ENCODE data around the gene SPIB.
"Not testable (repeated sequence)": the region's sequence is repeated elsewhere in the genome, so short reads cannot be mapped to it uniquely, and the experiment has no call there.

The SPIB gene

GRCh38 chr19:50390952-50391351, 27.8 kb upstream of the SPIB start:
- DNase-seq (ENCODE audit: low read depth in 3 of 3), result not testable (repeated sequence)

- no peak for DNase-seq (ENCODE audit: low read depth in 3 of 3)
Measured at GRCh38 chr19:50392759-50393158, 26.0 kb upstream of the SPIB start.

GRCh38 chr19:50393589-50393988, 25.1 kb upstream of the SPIB start:
- no peak for DNase-seq (ENCODE audit: low read depth in 3 of 3)

GRCh38 chr19:50394017-50394416, 24.7 kb upstream of the SPIB start:
- no peak for DNase-seq (ENCODE audit: low read depth in 3 of 3)

GRCh38 chr19:50398675-50399367, 19.9 kb upstream of the SPIB start:
- DNase-seq (ENCODE audit: low read depth in 3 of 3), result no peak

GRCh38 chr19:50399368-50399745, 19.4 kb upstream of the SPIB start:
- DNase-seq (ENCODE audit: low read depth in 3 of 3), result no peak

- no peak for DNase-seq (ENCODE audit: low read depth in 3 of 3)
Measured at GRCh38 chr19:50401605-50402450, 16.9 kb upstream of the SPIB start.

GRCh38 chr19:50402544-50403301, 16.0 kb upstream of the SPIB start:
- no peak for DNase-seq (ENCODE audit: low read depth in 3 of 3)

- DNase-seq (ENCODE audit: low read depth in 3 of 3), result no peak
Measured at GRCh38 chr19:50406156-50406820, 12.4 kb upstream of the SPIB start.

GRCh38 chr19:50406829-50407228, 11.9 kb upstream of the SPIB start:
- DNase-seq (ENCODE audit: low read depth in 3 of 3), result no peak

- DNase-seq (ENCODE audit: low read depth in 3 of 3), result no peak
Measured at GRCh38 chr19:50409347-50409746, 9.4 kb upstream of the SPIB start.

GRCh38 chr19:50410109-50410508, 8.6 kb upstream of the SPIB start:
- DNase-seq (ENCODE audit: low read depth in 3 of 3), result no peak

GRCh38 chr19:50412419-50412818, 6.3 kb upstream of the SPIB start:
- DNase-seq (ENCODE audit: low read depth in 3 of 3), result no peak

- no peak for DNase-seq (ENCODE audit: low read depth in 3 of 3)
Measured at GRCh38 chr19:50413096-50413495, 5.6 kb upstream of the SPIB start.

- no peak for DNase-seq (ENCODE audit: low read depth in 3 of 3)
Measured at GRCh38 chr19:50413531-50413930, 5.2 kb upstream of the SPIB start.

GRCh38 chr19:50414864-50415660, 3.7 kb upstream of the SPIB start:
- peak; percentile 61 to 77 (median 68) for DNase-seq (ENCODE audit: low read depth in 3 of 3)

GRCh38 chr19:50415661-50416033, 3.1 kb upstream of the SPIB start:
- no peak for DNase-seq (ENCODE audit: low read depth in 3 of 3)

GRCh38 chr19:50416034-50416977, 2.4 kb upstream of the SPIB start:
- no peak for DNase-seq (ENCODE audit: low read depth in 3 of 3)

- DNase-seq (ENCODE audit: low read depth in 3 of 3), result no peak
Measured at GRCh38 chr19:50417111-50418081, 1.3 kb upstream of the SPIB start.
